Peyer's patch (tissue), 4 donors: Measurements from ENCODE around the gene EVL.

Experiments used
- CTCF ChIP-seq, 6 experiments: fragments of 450-650 bp in 4 of 6; fragments of 200-600 bp in 2 of 6; sonication (generic) in 1 of 6; IDR thresholded peaks; one replicate each; pipeline ENCODE4 v1.5.1; 2017 to 2019; ENCODE audit warnings: antibody characterized with exemption in 6 of 6, mild to moderate bottlenecking in 3 of 6, moderate library complexity in 1 of 6
- POLR2A ChIP-seq, 2 donors: fragments of 450-650 bp; IDR thresholded peaks; one replicate each; pipeline ENCODE4 v1.5.1; 2017; ENCODE audit warnings: antibody characterized with exemption in 2 of 2, mild to moderate bottlenecking in 2 of 2, moderate library complexity in 2 of 2

- no peak for TF ChIP-seq POLR2A (IDR thresholded peaks at IDR 0.05)
- TF ChIP-seq CTCF (IDR thresholded peaks at IDR 0.05), result no peak
Measured at GRCh38 chr14:100034468-100034867, 30.8 kb upstream of the EVL start.
